GM18502 (cell line): ENCODE measurements around the gene MYO1H.

Experiments
- ATAC-seq: cut with Tn5 transposase; IDR thresholded peaks from one replicate; pipeline ENCODE4 v1.9.1; 2021; ENCODE audit warnings: mild to moderate bottlenecking; ENCODE audit not compliant: unreplicated experiment, poor library complexity

MYO1H gene

DNA sequence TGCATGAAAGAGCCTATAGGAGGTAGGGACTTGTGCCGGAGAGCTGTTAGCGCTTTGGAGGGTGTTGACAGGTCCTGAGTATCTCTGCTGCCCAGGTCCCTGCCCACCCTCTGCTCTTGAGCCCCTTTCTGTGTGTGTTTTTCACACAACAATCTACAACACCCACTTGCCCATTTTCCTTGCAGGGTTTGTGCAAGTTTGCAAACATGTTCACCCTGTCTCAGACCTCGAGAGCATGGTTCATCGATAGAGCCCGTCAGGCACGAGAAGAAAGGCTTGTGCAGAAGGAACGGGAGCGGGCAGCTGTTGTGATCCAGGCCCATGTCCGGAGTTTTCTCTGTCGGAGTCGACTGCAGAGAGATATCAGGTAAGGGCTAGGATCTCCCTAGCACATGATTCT, 135.6 kb downstream of the MYO1H start:
- no peak for ATAC-seq

GRCh38 chr12:109485201-109485600, 137.5 kb downstream of the MYO1H start:
- ATAC-seq = no peak

DNA sequence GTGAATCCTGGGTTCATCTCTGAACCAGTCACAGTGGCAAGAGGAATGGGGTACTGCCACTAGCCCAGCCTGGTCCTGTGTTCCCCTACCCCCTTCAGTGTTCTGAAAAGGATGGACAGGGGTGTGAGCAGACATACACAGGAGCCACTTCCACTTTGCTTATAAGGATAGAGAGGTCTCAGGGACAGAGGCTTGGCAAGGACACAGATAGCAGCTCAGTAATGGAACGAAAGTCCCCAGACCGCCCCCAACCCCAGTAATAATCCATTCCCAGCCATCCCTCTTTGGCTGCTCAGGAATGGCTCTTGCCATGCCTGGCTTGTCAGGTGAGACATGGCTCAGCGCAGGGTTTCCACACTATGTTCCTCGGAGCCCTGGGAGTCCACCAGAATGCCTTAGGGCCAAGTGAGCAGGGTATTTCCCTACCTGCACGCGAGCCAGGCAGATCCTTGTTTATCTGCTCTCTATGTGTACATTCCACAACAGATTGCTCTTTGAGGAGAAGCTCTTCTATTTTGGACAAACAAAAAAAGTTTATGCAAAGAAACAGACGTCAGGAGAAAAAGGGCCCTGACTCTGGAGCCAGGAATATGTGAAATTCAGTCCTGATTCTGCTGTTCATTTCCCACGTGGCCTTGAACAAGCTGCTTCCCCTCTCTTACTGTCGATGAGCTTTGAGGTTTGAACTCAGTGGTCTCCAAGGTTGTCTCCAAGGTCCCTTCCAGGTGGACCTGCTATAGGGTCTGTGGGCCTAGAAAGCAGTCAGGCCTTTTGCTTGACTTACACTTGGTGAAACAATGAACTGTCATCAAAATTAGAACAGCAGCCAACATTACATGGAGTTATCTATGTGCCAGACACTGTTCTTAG, 139.7 kb downstream of the MYO1H start:
- no peak for ATAC-seq

- ATAC-seq = no peak
Observed at GRCh38 chr12:109488051-109488665, 140.5 kb downstream of the MYO1H start.

DNA sequence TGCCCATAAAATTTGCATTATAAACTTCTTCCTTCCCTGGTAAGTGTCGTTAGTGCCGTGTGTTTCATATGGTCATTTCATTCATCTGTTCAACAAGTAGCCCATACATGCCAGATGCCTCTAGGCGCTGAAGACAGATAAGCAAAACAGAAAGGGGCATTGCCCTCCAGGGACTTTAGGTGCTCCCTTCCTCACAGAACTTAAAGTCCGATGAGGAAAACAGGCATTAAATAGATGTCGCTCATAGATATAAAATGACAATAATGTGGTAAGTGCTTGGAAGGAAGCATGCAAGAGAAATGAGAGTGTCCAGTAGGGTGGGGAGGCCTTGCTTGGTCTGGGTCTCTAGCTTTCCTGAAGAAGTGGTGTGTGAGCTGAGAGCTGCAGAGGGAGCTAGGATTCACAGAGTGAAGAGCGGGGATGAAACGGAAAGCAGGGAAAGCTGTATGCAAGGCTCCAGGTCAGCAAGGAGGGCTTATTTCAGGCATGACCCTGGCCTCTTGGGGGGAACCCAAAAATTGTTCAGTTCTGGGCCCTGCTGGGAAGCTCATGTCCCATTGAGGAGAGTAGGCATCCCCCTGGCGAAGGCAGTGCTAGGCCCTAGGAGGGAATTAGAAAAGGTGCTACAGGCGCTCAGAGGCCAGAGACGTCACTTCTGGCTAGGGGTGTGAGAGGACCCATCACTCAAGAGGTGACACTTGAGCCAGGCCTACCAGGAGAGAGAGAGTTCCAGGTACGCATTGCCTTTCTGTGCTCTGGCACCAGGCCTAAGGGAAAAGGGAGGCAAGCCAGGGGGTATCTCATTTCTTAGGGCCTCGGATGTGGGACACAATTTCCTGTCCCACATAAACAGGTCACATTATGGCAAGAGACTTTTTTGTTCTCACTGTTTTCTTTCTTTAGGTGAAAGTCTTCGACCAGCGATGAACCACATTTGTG, 141.6 kb downstream of the MYO1H start:
- ATAC-seq = no peak

DNA sequence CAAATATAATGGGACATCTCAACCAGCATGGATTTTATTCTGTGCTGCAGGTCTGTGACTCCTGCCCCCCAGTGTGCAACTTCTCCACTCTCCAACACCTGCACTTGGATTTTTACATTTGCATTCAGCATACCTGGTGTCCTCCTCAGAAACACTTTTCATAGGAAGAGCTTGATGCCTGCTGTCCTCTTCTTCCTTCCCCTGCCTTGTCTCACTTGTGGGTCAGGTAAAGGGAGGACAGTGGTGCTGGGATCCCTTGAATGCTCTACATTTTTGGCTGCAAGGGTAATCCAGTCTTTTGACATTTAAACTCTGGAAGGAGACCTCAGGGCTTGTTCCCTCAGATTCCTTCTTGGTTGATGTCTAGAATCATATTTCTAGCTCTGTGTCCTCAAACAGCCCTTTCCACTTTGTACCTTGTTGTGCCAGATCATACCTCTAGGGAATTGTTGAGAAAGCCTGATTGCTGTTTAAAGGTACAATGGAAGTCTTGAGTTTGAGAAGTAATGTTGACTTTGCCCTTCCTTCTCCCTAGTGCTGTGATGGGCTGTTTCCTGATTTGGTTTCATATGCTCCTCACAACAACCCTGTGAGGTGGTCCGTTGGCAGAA, 142.4 kb downstream of the MYO1H start:
- no peak for ATAC-seq

- no peak for ATAC-seq
Observed at GRCh38 chr12:109491671-109492070, 144.0 kb downstream of the MYO1H start.

GRCh38 chr12:109492371-109492770, 144.7 kb downstream of the MYO1H start:
- no peak for ATAC-seq

DNA sequence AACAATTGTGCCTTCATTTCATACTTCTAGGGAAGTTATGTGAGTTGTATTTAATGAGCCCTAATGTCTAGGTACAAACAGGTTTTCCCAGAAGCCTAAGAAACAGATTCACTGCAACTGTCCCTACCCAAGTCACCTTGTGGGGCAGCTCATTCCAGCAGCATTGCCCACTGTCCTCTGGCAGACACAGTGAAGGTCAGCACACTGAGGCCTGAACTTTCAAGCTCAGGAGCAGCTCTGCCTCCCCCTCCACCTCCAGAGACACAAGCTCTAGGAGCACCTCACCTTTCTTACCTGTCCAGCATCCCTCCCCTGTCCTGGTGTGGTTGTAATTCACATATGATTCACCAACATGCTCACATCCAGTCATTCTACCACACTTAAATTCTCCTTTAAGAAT, 145.4 kb downstream of the MYO1H start:
- ATAC-seq = no peak

DNA sequence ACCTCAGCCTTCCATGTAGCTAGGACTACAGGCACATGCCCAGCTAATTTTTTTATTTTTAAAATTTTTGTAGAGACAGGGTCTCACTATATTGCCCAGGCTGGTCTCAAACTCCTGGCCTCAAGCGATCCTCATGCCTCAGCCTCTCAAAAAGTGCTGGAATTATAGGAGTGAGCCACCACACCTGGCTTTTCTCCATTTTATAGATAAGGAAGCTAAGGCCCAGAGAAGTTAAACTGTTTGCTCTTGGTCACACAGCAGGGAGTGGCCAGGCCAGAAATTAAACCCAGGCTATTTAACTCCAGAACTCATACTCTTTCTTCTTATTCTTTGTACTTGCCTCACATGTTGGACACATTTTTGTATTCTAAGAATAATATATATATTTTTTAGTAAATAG, 146.2 kb downstream of the MYO1H start:
- no peak for ATAC-seq

DNA sequence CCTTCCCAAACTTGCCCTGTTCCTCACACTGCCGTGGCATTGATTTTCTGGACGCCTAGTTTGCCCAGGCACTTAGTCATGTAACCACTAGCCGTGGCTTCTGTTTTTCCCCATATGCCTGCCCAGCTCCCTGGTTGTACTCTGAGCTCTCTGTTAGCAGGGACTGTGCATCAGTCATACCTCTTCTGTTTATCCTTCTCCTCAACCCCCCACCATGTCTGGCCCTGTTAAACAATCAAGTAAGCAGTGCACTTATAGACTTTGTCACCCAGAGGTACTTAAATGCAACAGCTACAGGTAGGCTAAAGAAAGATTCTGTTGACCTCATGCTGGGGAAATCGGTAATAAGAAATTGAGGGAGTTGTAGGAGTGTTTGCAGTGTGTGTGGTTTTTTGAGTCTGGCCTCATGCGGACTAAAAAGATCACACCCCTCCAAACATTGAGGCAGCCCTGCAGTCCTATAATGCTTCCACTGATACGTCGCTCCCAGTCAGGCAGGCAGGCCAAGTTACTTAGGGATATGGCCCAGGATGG, 146.7 kb downstream of the MYO1H start:
- ATAC-seq = no peak

DNA sequence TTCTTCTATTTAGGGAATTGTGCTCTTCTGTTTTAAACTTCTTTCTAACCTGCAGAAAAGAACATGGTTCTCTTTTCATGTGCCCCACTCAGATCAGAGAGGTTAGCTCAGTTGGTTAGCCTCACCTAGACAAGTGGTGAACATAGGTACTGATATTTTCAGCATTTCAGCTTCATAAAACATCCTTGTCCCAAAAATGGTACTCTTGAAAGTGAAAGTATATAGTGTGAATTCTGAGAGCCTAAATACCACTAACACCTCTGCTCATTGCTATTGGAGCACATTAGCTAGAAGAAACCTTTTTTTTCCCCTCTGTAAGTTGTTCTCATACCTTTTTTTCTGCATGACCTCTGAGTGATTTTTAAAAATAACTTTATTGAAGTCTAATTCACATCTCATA, 147.3 kb downstream of the MYO1H start:
- ATAC-seq = no peak

DNA sequence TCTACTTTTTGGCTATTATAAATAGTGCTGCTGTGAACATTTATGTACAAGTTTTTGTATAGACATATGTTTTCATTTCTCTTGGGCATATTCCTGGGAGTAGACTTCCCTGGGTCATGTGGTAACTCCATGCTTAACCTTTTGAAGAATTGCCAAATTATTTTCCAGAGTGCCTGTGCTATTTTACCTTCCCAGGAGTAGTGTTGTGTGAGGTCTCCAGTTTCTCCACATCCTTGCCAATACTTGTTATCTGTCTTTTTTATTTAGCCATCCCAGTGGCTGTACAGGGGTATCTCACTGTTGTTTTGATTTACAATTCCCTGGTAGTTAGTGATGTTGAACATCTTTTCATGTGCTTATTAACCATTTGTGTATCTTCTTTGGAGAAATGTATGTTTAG, 148.6 kb downstream of the MYO1H start:
- ATAC-seq = no peak

- no peak for ATAC-seq
Observed at GRCh38 chr12:109497675-109498074, 150.0 kb downstream of the MYO1H start.
